GM18520 (cell line): ENCODE measurements around the gene STRA6.

Source experiments
- ATAC-seq: cut with Tn5 transposase; IDR thresholded peaks from one replicate; pipeline ENCODE4 v1.9.1; 2021; ENCODE audit not compliant: unreplicated experiment

STRA6 gene

GRCh38 chr15:74202452-74203401 is at the start of gene STRA6:
Gene STRA6, minus strand, starts transcription at chr15:74202787. Its CDS starts 520 bp downstream, at chr15:74202267.
- ATAC-seq: no peak

GRCh38 chr15:74252291-74252690 is 49.7 kb upstream of the STRA6 start:
- ATAC-seq: no peak

GRCh38 chr15:74251131-74251811 is 48.7 kb upstream of the STRA6 start:
- ATAC-seq: no peak

GRCh38 chr15:74250266-74250665 is 47.7 kb upstream of the STRA6 start:
- ATAC-seq: no peak

- no peak for ATAC-seq
Measured at GRCh38 chr15:74245342-74245931, 42.9 kb upstream of the STRA6 start.

GRCh38 chr15:74244822-74245341 is 42.3 kb upstream of the STRA6 start:
- no peak for ATAC-seq

GRCh38 chr15:74243431-74243830 is 40.8 kb upstream of the STRA6 start:
- ATAC-seq: no peak

- no peak for ATAC-seq
Measured at GRCh38 chr15:74242441-74243185, 40.0 kb upstream of the STRA6 start.

- no peak for ATAC-seq
Measured at GRCh38 chr15:74240897-74241614, 38.5 kb upstream of the STRA6 start.

GRCh38 chr15:74240002-74240568 is 37.5 kb upstream of the STRA6 start:
- ATAC-seq: no peak

- no peak for ATAC-seq
Measured at GRCh38 chr15:74239051-74239705, 36.6 kb upstream of the STRA6 start.

GRCh38 chr15:74235962-74236361 is 33.4 kb upstream of the STRA6 start, which contains the start of gene CCDC33:
Gene CCDC33, plus strand, starts transcription at chr15:74236326. Its CDS starts 394 bp downstream, at chr15:74236720.
- ATAC-seq: no peak

GRCh38 chr15:74234598-74234875 is 31.9 kb upstream of the STRA6 start:
- ATAC-seq: no peak

- ATAC-seq: no peak
Measured at GRCh38 chr15:74233851-74234597, 31.4 kb upstream of the STRA6 start.

GRCh38 chr15:74233373-74233772 is 30.8 kb upstream of the STRA6 start:
- no peak for ATAC-seq

GRCh38 chr15:74231475-74231874 is 28.9 kb upstream of the STRA6 start:
- no peak for ATAC-seq

- ATAC-seq: no peak
Measured at GRCh38 chr15:74229686-74230085, 27.1 kb upstream of the STRA6 start.

- no peak for ATAC-seq
Measured at GRCh38 chr15:74228723-74229081, 26.1 kb upstream of the STRA6 start.
